GM23338 (cell line): ENCODE data around the gene SH3D19. TPM values are rescaled to one million over a fixed set of nuclear protein-coding genes. Genes with fewer than 3 reads are reported as not detected.

Experiments
- ATAC-seq: fragments of 200-7000 bp; cut with Tn5 transposase; 3 replicates; pipeline ENCODE4 v1.9.1; 2020
- DNase-seq: peaks from one replicate; pipeline ENCODE4 v3.0.0-alpha.2; 2015; ENCODE audit warnings: low spot score
- H2AFZ ChIP-seq: fragments of 200-600 bp; sonication (generic); 2 replicates; pipeline ENCODE4 v1.8.0; 2016; ENCODE audit warnings: antibody characterized with exemption, mild to moderate bottlenecking, moderate library complexity
- H3F3A ChIP-seq: fragments of 200-600 bp; sonication (generic); replicated peaks from 2 replicates; pipeline ENCODE4 v1.8.0; 2017; ENCODE audit warnings: antibody characterized with exemption, mixed run types, low read depth
- H3K27ac ChIP-seq: fragments of 200-600 bp; sonication (generic); 2 replicates; pipeline ENCODE4 v1.6.1; 2016; ENCODE audit warnings: low read depth
- H3K27me3 ChIP-seq: fragments of 200-600 bp; sonication (generic); 2 replicates; pipeline ENCODE4 v1.8.0; 2016; ENCODE audit warnings: mild to moderate bottlenecking, mixed run types, moderate library complexity; ENCODE audit not compliant: insufficient read depth
- H3K36me3 ChIP-seq: fragments of 200-600 bp; sonication (generic); 2 replicates; pipeline ENCODE4 v1.8.0; 2016; ENCODE audit warnings: mild to moderate bottlenecking; ENCODE audit not compliant: insufficient read depth
- H3K4me1 ChIP-seq: fragments of 200-600 bp; sonication (generic); 2 replicates; pipeline ENCODE4 v1.8.0; 2016; ENCODE audit warnings: mild to moderate bottlenecking, moderate library complexity; ENCODE audit not compliant: insufficient read depth
- H3K4me2 ChIP-seq: fragments of 200-600 bp; sonication (generic); 2 replicates; pipeline ENCODE4 v1.7.1; 2017; ENCODE audit warnings: mixed run types
- H3K4me3 ChIP-seq: fragments of 200-600 bp; sonication (generic); 2 replicates; pipeline ENCODE4 v1.6.1; 2016; ENCODE audit warnings: mixed run types
- H3K79me2 ChIP-seq: fragments of 200-600 bp; sonication (generic); replicated peaks from 2 replicates; pipeline ENCODE4 v1.8.0; 2017; ENCODE audit warnings: mild to moderate bottlenecking; ENCODE audit not compliant: insufficient read depth
- H3K9me2 ChIP-seq: fragments of 200-600 bp; sonication (generic); 2 replicates; pipeline ENCODE4 v1.8.0; 2017; ENCODE audit not compliant: insufficient read depth
- H4K20me1 ChIP-seq: fragments of 200-600 bp; sonication (generic); replicated peaks from 2 replicates; pipeline ENCODE4 v1.8.0; 2017; ENCODE audit warnings: mild to moderate bottlenecking; ENCODE audit not compliant: insufficient read depth
- H3K27ac Mint-ChIP-seq: 2 replicates; pipeline ENCODE4 v1.8.0; 2020; ENCODE audit warnings: inconsistent platforms, mild to moderate bottlenecking, moderate library complexity, mixed read lengths
- H3K27me3 Mint-ChIP-seq: 3 replicates; pipeline ENCODE4 v1.8.0; 2022; ENCODE audit warnings: low read depth, mild to moderate bottlenecking, moderate library complexity, mixed read lengths, inconsistent platforms; ENCODE audit not compliant: insufficient read depth, poor library complexity
- H3K36me3 Mint-ChIP-seq: 3 replicates; pipeline ENCODE4 v1.8.0; 2021; ENCODE audit warnings: low read depth, mild to moderate bottlenecking, inconsistent platforms, moderate library complexity, mixed read lengths
- H3K4me1 Mint-ChIP-seq: 3 replicates; pipeline ENCODE4 v1.8.0; 2020; ENCODE audit warnings: mild to moderate bottlenecking, inconsistent platforms, mixed read lengths
- H3K4me3 Mint-ChIP-seq: 3 replicates; pipeline ENCODE4 v1.8.0; 2021; ENCODE audit warnings: moderate library complexity, mild to moderate bottlenecking, inconsistent platforms, mixed read lengths
- H3K9me3 Mint-ChIP-seq: 3 replicates; pipeline ENCODE4 v1.8.0; 2020; ENCODE audit warnings: moderate library complexity, mild to moderate bottlenecking, inconsistent platforms, mixed read lengths
- CREB1 ChIP-seq: fragments of 250-450 bp; sonication (Bioruptor Pico); IDR thresholded peaks from 2 replicates; pipeline ENCODE4 v1.5.0; 2020; ENCODE audit warnings: low read depth, mild to moderate bottlenecking, moderate library complexity
- CTCF ChIP-seq, 2 experiments: fragments of 200-600 bp in 1 of 2; sonication (generic) in 1 of 2; conservative IDR thresholded peaks; 2 replicates each; pipeline versions ENCODE4 v1.5.1 to v1.6.1; 2016 to 2017; ENCODE audit warnings: antibody characterized with exemption in 2 of 2, low read depth in 2 of 2, mild to moderate bottlenecking in 2 of 2, moderate library complexity in 1 of 2
- ETS1 ChIP-seq: IDR thresholded peaks from 2 replicates; pipeline ENCODE4 v1.6.1; 2016; ENCODE audit warnings: antibody characterized with exemption
- EZH2 ChIP-seq: fragments of 200-600 bp; sonication (generic); IDR thresholded peaks from one replicate; pipeline ENCODE4 v1.8.0; 2017; ENCODE audit warnings: antibody characterized with exemption, mild to moderate bottlenecking, low read depth; ENCODE audit not compliant: unreplicated experiment
- EZH2phosphoT487 ChIP-seq: fragments of 200-600 bp; sonication (generic); IDR thresholded peaks from one replicate; pipeline ENCODE4 v1.8.1; 2018; ENCODE audit warnings: antibody characterized with exemption; ENCODE audit not compliant: unreplicated experiment
- JUNB ChIP-seq: IDR thresholded peaks from one replicate; pipeline ENCODE4 v1.6.1; 2016; ENCODE audit warnings: antibody characterized with exemption; ENCODE audit not compliant: unreplicated experiment
- NANOG ChIP-seq: IDR thresholded peaks from 2 replicates; pipeline ENCODE4 v1.6.1; 2016; ENCODE audit warnings: antibody characterized with exemption, borderline replicate concordance
- POLR2AphosphoS5 ChIP-seq: IDR thresholded peaks from 2 replicates; pipeline ENCODE4 v1.6.1; 2016; ENCODE audit warnings: antibody characterized with exemption, low read depth
- REST ChIP-seq: IDR thresholded peaks from one replicate; pipeline ENCODE4 v1.6.1; 2018; ENCODE audit warnings: antibody characterized with exemption; ENCODE audit not compliant: unreplicated experiment
- STAT1 ChIP-seq: IDR thresholded peaks from one replicate; pipeline ENCODE4 v1.6.1; 2016; ENCODE audit warnings: antibody characterized with exemption; ENCODE audit not compliant: unreplicated experiment
- ZNF114 ChIP-seq: fragments of 250-450 bp; sonication (Bioruptor Pico); IDR thresholded peaks from 2 replicates; pipeline ENCODE4 v1.5.0; 2020; ENCODE audit warnings: mild to moderate bottlenecking, moderate library complexity
- ZNF331 ChIP-seq: fragments of 250-450 bp; sonication (Bioruptor Pico); IDR thresholded peaks from 2 replicates; pipeline ENCODE4 v1.5.0; 2020; ENCODE audit warnings: low read depth, mild to moderate bottlenecking, moderate library complexity
- ZNF462 ChIP-seq: fragments of 250-450 bp; sonication (Bioruptor Pico); IDR thresholded peaks from 2 replicates; pipeline ENCODE4 v1.5.0; 2020; ENCODE audit warnings: mild to moderate bottlenecking, moderate library complexity
- polyA plus RNA-seq: library from polyadenylated mRNA; unstranded; fragments of >200 nt; fragmentation: Nextera tagmentation; extraction: Ambion mirVana; gene quantifications from 2 replicates; pipeline ENCODE4 v1.2.1, GENCODE V29; 2016
- total RNA-seq: library from RNA; depleted of rRNA; stranded (reverse); fragments of >200 nt; shearing (Covaris generic); gene quantifications from 2 replicates; pipeline ENCODE4 v1.2.3, GENCODE V29; 2014

SH3D19 gene
- total and polyA plus RNA-seq, 2 experiments from 2014 or later, result 25.3 to 57.4 TPM

- no peaks in the 10 kb centered on the region for H3K9me2 ChIP-seq
- TF ChIP-seq ZNF331 (CRISPR knock-in tag), result no peak
- TF ChIP-seq POLR2AphosphoS5, result no peak
- no peak for TF ChIP-seq ZNF114 (CRISPR knock-in tag)
- TF ChIP-seq EZH2phosphoT487, result no peak
- TF ChIP-seq CREB1 (CRISPR knock-in tag), result no peak
- TF ChIP-seq NANOG, result no peak
- TF ChIP-seq REST, result no peak
- TF ChIP-seq ETS1, result no peak
- TF ChIP-seq STAT1, result no peak
- TF ChIP-seq JUNB, result no peak
- TF ChIP-seq EZH2, result no peak
- TF ChIP-seq ZNF462, result no peak
- no peak for TF ChIP-seq CTCF (conservative IDR thresholded peaks at IDR 0.05; ENCODE audit: low read depth in 2 of 2)
- H3F3A ChIP-seq, result no peaks in the 10 kb centered on the region
- H4K20me1 ChIP-seq, result no peaks in the 10 kb centered on the region
- no peaks in the 10 kb centered on the region for H3K9me3 Mint-ChIP-seq
- H3K27ac ChIP-seq, result no peak overlapping the region
- H3K36me3 ChIP-seq, result peaks cover 18% of the 10 kb centered on the region
- ATAC-seq (no peak), DNase-seq (no peak)
- peaks cover 2% of the 10 kb centered on the region; the same call in 2 of the 3 replicates for H3K4me1 Mint-ChIP-seq
- peaks cover 1% of the 10 kb centered on the region for H3K27me3 Mint-ChIP-seq
- H3K4me3 ChIP-seq, result no peak overlapping the region
- H3K4me1 ChIP-seq, result peaks cover 8% of the 10 kb centered on the region; the same call in 1 of the 2 replicates
- no peak overlapping the region for H3K4me3 Mint-ChIP-seq
- H3K4me2 ChIP-seq, result no peak overlapping the region
- no peaks in the 10 kb centered on the region for H3K79me2 ChIP-seq
- H3K27ac Mint-ChIP-seq, result no peak overlapping the region
- no peak overlapping the region for H2AFZ ChIP-seq
- peaks cover 34% of the 10 kb centered on the region for H3K36me3 Mint-ChIP-seq
- no peaks in the 10 kb centered on the region for H3K27me3 ChIP-seq
Measured at GRCh38 chr4:151143162-151143561, 182.2 kb downstream of the SH3D19 start.
